Right lobe of liver (tissue), 4 donors: ENCODE data around the gene IGFL1.

Source experiments
- POLR2A ChIP-seq: fragments of 450-650 bp; IDR thresholded peaks from one replicate; pipeline ENCODE4 v1.6.1; 2017; ENCODE audit warnings: antibody characterized with exemption, mild to moderate bottlenecking
- TF ChIP-seq, protein P1 (sequence below), 4 donors: fragments of 200-600 bp in 3 of 4; fragments of 450-650 bp in 1 of 4; IDR thresholded peaks; one replicate each; pipeline versions ENCODE4 v1.5.1 to v1.8.0; 2016 to 2022; ENCODE audit warnings: antibody characterized with exemption in 4 of 4, mild to moderate bottlenecking in 2 of 4
- donor health status: DM: no; HTN: no; CAD: no.
- donor health status: DM: no; HTN: no; CAD: no.
- donor health status: DM: no; HTN: yes; CAD: no.

DNA sequence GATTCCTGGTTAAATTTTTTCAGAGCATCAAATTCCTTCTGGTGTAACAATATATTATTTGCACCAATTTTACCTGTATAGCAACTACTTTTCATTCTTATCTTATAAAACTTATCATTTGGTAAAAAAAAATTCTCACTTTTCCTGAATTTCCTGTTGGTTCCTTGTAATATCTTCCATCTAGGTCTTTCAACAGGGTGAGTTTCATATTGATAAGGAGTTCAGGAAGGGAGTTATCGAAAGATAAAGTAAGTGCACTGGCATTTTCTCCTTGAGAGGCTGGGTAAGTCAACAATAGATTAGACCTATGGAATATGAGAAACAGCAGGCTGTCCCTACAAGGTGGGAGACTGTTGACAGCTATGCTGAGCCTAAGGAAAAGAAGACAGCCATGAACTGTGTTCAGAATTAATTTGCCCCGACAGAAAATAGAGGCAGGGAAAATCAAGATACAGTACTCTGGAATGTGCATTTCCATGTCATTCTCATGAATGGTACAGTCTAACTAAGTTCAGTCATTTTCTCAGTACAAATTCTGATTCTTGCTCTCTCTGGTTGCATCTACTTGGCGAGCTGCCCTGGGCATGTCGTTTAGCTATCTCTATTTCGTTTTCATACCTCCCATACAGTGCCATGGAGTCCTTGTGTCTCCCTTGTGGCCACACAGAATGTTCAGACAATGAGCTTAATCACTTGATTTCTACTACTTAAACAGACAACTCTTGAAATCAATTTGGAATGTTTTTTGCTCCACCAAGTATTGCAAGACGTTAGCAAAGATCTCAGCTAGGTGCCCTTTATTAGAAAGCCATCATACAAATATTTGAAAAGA lies 9.9 kb downstream of the IGFL1 start:
- TF ChIP-seq, protein P1, sequence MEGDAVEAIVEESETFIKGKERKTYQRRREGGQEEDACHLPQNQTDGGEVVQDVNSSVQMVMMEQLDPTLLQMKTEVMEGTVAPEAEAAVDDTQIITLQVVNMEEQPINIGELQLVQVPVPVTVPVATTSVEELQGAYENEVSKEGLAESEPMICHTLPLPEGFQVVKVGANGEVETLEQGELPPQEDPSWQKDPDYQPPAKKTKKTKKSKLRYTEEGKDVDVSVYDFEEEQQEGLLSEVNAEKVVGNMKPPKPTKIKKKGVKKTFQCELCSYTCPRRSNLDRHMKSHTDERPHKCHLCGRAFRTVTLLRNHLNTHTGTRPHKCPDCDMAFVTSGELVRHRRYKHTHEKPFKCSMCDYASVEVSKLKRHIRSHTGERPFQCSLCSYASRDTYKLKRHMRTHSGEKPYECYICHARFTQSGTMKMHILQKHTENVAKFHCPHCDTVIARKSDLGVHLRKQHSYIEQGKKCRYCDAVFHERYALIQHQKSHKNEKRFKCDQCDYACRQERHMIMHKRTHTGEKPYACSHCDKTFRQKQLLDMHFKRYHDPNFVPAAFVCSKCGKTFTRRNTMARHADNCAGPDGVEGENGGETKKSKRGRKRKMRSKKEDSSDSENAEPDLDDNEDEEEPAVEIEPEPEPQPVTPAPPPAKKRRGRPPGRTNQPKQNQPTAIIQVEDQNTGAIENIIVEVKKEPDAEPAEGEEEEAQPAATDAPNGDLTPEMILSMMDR (IDR thresholded peaks at IDR 0.05), result no peak
- no peak for TF ChIP-seq POLR2A
